K562 (cell line): ENCODE results near the gene PFN3. TPM values are rescaled to one million over a fixed set of nuclear protein-coding genes. Genes with fewer than 3 reads are reported as not detected.

Experiments
- CBX3 ChIP-seq, 2 experiments: IDR thresholded peaks; 1 replicate in 1 of 2; 2 replicates in 1 of 2; pipeline ENCODE4 v1.6.1; 2012; ENCODE audit warnings: inconsistent platforms in 2 of 2, low read length in 2 of 2, borderline replicate concordance in 1 of 2, control low read depth in 1 of 2
- CTBP1 ChIP-seq: fragments of 450-650 bp; IDR thresholded peaks from 2 replicates; pipeline ENCODE4 v1.6.1; 2016; ENCODE audit warnings: borderline replicate concordance
- ERF ChIP-seq: fragments of 450-650 bp; formaldehyde crosslinking; IDR thresholded peaks from 2 replicates; pipeline ENCODE4 v1.4.0; 2020; ENCODE audit warnings: mild to moderate bottlenecking, mixed read lengths
- FOSL1 ChIP-seq: fragments of 200-800 bp; sonication (Bioruptor generic); conservative IDR thresholded peaks from 2 replicates; pipeline ENCODE4 v1.6.1; 2016; ENCODE audit warnings: missing genetic modification characterization, missing compliant biosample characterization
- JUND ChIP-seq, 2 experiments: IDR thresholded peaks; 2 replicates in 1 of 2; 3 replicates in 1 of 2; pipeline ENCODE4 v1.6.1; 2011; ENCODE audit warnings: borderline replicate concordance in 2 of 2, low read depth in 2 of 2, low read length in 2 of 2, improper control_type of control experiment in 1 of 2, missing biosample characterization in 1 of 2, missing genetic modification characterization in 1 of 2, missing genetic modification reagents in 1 of 2
- KAT2B ChIP-seq: IDR thresholded peaks from one replicate; pipeline ENCODE4 v1.6.1; 2012; ENCODE audit warnings: low read depth, mild to moderate bottlenecking, control low read depth, inconsistent platforms, low read length, moderate library complexity
- KAT7 ChIP-seq: sonication (generic); formaldehyde crosslinking; IDR thresholded peaks from 2 replicates; pipeline ENCODE4 v1.8.0; 2022; ENCODE audit warnings: missing genetic modification reagents, mild to moderate bottlenecking, borderline replicate concordance
- KLF10 ChIP-seq: fragments of 250-450 bp; sonication (Bioruptor Pico); IDR thresholded peaks from 2 replicates; pipeline ENCODE4 v1.6.1; 2021; ENCODE audit warnings: matching md5 sums
- NR2C2 ChIP-seq, 2 experiments: fragments of 200-800 bp in 1 of 2; sonication (Bioruptor generic) in 1 of 2; sonication (generic) in 1 of 2; formaldehyde crosslinking in 1 of 2; IDR thresholded peaks; 2 replicates each; pipeline versions ENCODE4 v1.6.1 to v1.8.0; 2016 to 2022; ENCODE audit warnings: mild to moderate bottlenecking in 1 of 2, missing compliant biosample characterization in 1 of 2, missing genetic modification characterization in 1 of 2, missing genetic modification reagents in 1 of 2
- SIRT6 ChIP-seq: IDR thresholded peaks from one replicate; pipeline ENCODE4 v1.6.1; 2012; ENCODE audit warnings: low read depth, mild to moderate bottlenecking, control low read depth, inconsistent platforms, low read length, moderate library complexity
- polyA plus RNA-seq, 8 experiments: library from polyadenylated mRNA; depleted of rRNA in 4 of 8; stranded (reverse) in 5 of 8; unstranded in 3 of 8; fragments of >200 nt; fragmentation: Nextera tagmentation in 2 of 8; fragmentation: Illumina TruSeq in 1 of 8; extraction: Ambion mirVana in 2 of 8; extraction: Trizol in 1 of 8; gene quantifications; 2 replicates each; pipeline versions ENCODE4 v1.2.1 to v1.2.3, GENCODE V29; 2011 to 2014; ENCODE audit warnings: inconsistent platforms in 1 of 8, missing spikeins in 1 of 8
- total RNA-seq, 7 experiments: library from RNA; depleted of rRNA in 6 of 7; stranded (reverse); fragments of >200 nt in 6 of 7; fragmentation: Illumina TruSeq in 2 of 7; extraction: Trizol in 2 of 7; gene quantifications; 2 replicates each; pipeline versions ENCODE4 v1.2.1 to v1.2.3, GENCODE V29; 2011 to 2021; ENCODE audit warnings: low replicate concordance in 1 of 7
- TF ChIP-seq, protein P1 (sequence below): fragments of 450-650 bp; IDR thresholded peaks from 2 replicates; pipeline ENCODE4 v1.6.1; 2017; ENCODE audit warnings: antibody characterized with exemption, mild to moderate bottlenecking
- TF ChIP-seq, protein P2 (sequence below): sonication (generic); formaldehyde crosslinking; IDR thresholded peaks from 2 replicates; pipeline ENCODE4 v1.8.0; 2022; ENCODE audit warnings: mild to moderate bottlenecking, missing genetic modification reagents
- TF ChIP-seq, protein P3 (sequence below): fragments of 200-800 bp; sonication (Bioruptor generic); IDR thresholded peaks from 2 replicates; pipeline ENCODE4 v1.6.1; 2017; ENCODE audit warnings: missing genetic modification characterization, missing compliant biosample characterization
- TF ChIP-seq, protein P4 (sequence below), 2 experiments: fragments of 450-650 bp in 1 of 2; sonication (generic) in 1 of 2; formaldehyde crosslinking in 1 of 2; IDR thresholded peaks in 1 of 2; conservative IDR thresholded peaks in 1 of 2; 2 replicates each; pipeline versions ENCODE4 v1.6.1 to v1.8.1; 2016 to 2023; ENCODE audit warnings: mild to moderate bottlenecking in 2 of 2, moderate library complexity in 2 of 2, inconsistent platforms in 1 of 2, missing genetic modification reagents in 1 of 2

The PFN3 gene
- total and polyA plus RNA-seq, 9 of the 15 experiments (the other 6 are each of a cell fraction or from before 2014, with no cell fraction given), result not detected

DNA sequence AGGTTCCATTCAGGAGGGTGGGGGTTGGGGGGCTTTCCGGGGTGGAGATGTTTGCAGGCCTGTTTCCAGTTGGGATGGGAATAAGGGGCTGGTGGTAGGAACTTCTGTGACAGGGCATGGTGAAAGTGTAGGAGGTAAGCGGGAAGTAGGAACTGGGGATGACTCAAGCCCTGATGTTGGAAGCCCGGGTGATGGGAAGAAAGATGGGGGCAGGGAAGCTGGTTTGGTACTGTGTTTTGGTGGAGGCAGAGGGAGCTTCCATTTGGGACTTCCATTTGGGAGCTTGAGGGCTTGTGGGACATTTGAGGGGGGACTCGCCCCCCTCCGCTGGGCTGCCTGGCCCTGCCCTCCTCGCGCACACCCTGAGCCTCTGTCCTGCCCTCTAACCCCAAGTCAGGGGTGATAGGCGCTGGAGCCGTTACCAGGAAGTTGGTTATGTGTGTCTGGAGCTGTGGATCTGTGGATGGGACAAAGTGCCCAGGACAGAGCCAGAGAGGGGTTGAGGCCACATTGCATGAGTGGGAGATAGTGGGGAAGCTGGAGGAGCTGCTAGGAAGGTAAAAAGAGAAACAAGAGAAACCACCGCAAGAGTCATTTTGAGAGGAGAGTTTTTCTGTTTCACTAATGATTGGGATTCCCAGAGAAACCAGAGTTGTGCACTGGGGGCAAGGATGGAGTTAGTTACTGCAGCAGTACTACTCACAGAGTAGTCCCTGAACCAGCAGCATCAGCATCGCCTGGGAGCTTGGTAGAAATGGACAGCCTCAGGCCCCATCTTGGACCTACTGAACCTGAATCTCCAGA, 36.1 kb downstream of the PFN3 start (continued):
- TF ChIP-seq, protein P1, sequence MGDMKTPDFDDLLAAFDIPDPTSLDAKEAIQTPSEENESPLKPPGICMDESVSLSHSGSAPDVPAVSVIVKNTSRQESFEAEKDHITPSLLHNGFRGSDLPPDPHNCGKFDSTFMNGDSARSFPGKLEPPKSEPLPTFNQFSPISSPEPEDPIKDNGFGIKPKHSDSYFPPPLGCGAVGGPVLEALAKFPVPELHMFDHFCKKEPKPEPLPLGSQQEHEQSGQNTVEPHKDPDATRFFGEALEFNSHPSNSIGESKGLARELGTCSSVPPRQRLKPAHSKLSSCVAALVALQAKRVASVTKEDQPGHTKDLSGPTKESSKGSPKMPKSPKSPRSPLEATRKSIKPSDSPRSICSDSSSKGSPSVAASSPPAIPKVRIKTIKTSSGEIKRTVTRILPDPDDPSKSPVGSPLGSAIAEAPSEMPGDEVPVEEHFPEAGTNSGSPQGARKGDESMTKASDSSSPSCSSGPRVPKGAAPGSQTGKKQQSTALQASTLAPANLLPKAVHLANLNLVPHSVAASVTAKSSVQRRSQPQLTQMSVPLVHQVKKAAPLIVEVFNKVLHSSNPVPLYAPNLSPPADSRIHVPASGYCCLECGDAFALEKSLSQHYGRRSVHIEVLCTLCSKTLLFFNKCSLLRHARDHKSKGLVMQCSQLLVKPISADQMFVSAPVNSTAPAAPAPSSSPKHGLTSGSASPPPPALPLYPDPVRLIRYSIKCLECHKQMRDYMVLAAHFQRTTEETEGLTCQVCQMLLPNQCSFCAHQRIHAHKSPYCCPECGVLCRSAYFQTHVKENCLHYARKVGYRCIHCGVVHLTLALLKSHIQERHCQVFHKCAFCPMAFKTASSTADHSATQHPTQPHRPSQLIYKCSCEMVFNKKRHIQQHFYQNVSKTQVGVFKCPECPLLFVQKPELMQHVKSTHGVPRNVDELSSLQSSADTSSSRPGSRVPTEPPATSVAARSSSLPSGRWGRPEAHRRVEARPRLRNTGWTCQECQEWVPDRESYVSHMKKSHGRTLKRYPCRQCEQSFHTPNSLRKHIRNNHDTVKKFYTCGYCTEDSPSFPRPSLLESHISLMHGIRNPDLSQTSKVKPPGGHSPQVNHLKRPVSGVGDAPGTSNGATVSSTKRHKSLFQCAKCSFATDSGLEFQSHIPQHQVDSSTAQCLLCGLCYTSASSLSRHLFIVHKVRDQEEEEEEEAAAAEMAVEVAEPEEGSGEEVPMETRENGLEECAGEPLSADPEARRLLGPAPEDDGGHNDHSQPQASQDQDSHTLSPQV, result peak; percentile 11; the same call in 1 of the 2 replicates
- TF ChIP-seq CBX3 (IDR thresholded peaks at IDR 0.05; ENCODE audit: borderline replicate concordance in 1 of 2, low read length in 2 of 2), result no peak
- TF ChIP-seq KAT2B, result no peak
- no peak for TF ChIP-seq KLF10
- TF ChIP-seq, protein P2, sequence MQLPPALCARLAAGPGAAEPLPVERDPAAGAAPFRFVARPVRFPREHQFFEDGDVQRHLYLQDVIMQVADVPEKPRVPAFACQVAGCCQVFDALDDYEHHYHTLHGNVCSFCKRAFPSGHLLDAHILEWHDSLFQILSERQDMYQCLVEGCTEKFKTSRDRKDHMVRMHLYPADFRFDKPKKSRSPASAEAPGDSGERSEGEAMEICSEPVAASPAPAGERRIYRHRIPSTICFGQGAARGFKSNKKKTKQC (CRISPR knock-in tag), result no peak
- no peak for TF ChIP-seq NR2C2 (CRISPR knock-in tag; IDR thresholded peaks at IDR 0.05)
- peak; percentile 47; the same call in 1 of the 2 replicates for TF ChIP-seq NR2C2 (tag; IDR thresholded peaks at IDR 0.05)
- 0 out of 2 replicates have a peak, but pooled peaks have one; percentile 26 for TF ChIP-seq JUND (IDR thresholded peaks at IDR 0.05; ENCODE audit: borderline replicate concordance, low read depth, low read length)
- no peak; the same call in 2 of the 3 replicates for TF ChIP-seq JUND (tag; IDR thresholded peaks at IDR 0.05; ENCODE audit: borderline replicate concordance, low read depth, low read length)
- TF ChIP-seq KAT7, result peak; percentile 61; the same call in 1 of the 2 replicates
- no peak for TF ChIP-seq SIRT6
- TF ChIP-seq, protein P3, sequence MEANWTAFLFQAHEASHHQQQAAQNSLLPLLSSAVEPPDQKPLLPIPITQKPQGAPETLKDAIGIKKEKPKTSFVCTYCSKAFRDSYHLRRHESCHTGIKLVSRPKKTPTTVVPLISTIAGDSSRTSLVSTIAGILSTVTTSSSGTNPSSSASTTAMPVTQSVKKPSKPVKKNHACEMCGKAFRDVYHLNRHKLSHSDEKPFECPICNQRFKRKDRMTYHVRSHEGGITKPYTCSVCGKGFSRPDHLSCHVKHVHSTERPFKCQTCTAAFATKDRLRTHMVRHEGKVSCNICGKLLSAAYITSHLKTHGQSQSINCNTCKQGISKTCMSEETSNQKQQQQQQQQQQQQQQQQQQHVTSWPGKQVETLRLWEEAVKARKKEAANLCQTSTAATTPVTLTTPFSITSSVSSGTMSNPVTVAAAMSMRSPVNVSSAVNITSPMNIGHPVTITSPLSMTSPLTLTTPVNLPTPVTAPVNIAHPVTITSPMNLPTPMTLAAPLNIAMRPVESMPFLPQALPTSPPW, result peak; percentile 24
- TF ChIP-seq, protein P4, sequence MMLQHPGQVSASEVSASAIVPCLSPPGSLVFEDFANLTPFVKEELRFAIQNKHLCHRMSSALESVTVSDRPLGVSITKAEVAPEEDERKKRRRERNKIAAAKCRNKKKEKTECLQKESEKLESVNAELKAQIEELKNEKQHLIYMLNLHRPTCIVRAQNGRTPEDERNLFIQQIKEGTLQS (IDR thresholded peaks at IDR 0.05), result peak; percentile 28
- TF ChIP-seq, protein P4 (CRISPR knock-in tag; conservative IDR thresholded peaks at IDR 0.05), result no peak
- TF ChIP-seq ERF (CRISPR knock-in tag), result 0 out of 2 replicates have a peak, but pooled peaks have one; percentile 37
- 0 out of 2 replicates have a peak, but pooled peaks have one; percentile 34 for TF ChIP-seq FOSL1 (tag)
- 0 out of 2 replicates have a peak, but pooled peaks have one; percentile 8 for TF ChIP-seq CTBP1
